ENCODE data around the gene EML6. TPM values are rescaled to one million over a fixed set of nuclear protein-coding genes. Genes with fewer than 3 reads are reported as not detected.

EML6 gene
- 1 to 10 TPM in 1 of 2 donors, under 1 TPM in 1; 0.96 to 2.0 TPM for total RNA-seq

DNA sequence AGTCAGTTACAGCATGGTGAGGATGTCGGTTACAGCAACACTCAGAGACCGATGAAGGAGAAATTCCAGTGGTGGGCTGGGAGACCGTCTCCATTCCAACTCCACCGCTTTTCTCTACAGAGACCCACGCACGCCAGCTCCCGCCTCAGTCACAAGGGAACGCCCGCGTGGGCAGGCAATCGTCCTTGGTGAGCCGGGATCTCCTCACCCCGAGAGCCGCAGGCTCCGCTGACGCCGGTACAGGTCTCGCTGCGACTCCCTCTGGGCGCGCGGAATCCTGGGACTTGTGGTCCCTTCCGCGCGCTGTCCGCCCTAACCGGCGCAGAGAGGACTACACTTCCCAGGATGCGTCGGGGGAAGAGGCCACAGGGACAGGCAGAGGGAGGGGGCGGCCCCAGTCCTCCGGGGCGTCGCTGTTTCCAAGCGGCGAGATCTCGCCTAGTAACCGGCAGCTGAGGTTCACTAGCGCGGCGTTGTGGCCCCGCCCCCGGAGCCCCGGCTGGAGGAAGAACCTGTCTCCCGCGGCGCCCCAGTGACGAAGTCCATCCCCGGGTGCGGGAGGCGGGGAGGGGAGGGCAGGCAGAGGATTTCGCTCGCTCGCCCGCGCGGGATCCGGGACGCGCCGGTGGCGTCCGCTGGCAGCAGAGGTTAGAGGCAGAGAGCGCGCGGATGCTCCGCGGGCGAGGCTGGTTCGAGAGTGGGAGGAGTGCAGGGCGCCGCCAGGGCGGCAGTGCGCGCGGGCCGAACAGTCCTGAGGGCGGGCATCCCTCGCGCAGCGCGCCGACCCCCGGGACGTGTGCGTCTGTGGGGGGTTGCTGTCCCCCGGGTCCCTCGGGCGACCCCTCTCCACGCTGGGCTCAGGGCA, at the start of gene EML6:
TSS of gene EML6 (plus strand) at position 532 of the 865 bp plus-strand sequence. CDS start 1,400 bp downstream, outside the sequence.
- Mint-ChIP-seq H3K36me3 (ENCODE audit: insufficient read depth in 2 of 2) (peaks cover 4 to 5% of the 10 kb centered on the region in 2 donors), H3K27me3 (ENCODE audit: low read depth) (peaks cover 57% of the 10 kb centered on the region), H3K4me3 (peak within 1 kb of the TSS; percentile 91 to 99), H3K4me1 (ENCODE audit: low read depth) (peaks cover 22% of the 10 kb centered on the region), H3K9me3 (no peaks in the 10 kb centered on the region), H3K27ac (peak within 1 kb of the TSS; percentile 62)
- ATAC-seq (replicated peaks in 1 of 2) = peak; percentile 97
- peak; percentile 98 to 99 for DNase-seq

DNA sequence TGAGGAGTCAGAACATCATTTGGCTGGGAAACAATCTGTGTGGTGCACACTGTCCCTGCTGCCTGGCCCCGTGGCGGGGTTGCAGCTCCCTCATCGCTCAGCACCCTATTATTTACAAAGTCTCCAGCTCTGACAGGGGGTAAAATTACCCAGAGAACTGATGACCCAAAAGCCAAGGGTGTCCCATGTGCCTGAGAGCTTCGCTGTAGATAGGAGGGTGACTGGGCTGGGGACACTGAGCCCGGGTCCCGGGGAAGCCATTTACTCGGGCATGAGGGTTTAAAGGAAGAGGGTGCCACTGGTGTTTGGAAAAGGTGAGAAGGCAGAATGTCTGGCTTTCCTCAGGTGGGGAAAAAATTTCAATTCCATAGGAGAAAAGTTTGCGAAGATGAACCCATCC, 48.2 kb upstream of the EML6 start:
- Mint-ChIP-seq H3K36me3 (ENCODE audit: insufficient read depth in 2 of 2) (peaks cover 3 to 4% of the 10 kb centered on the region in 2 donors), H3K9me3 (no peaks in the 10 kb centered on the region), H3K4me3 (no peak overlapping the region), H3K27ac (no peak overlapping the region), H3K27me3 (ENCODE audit: low read depth) (peaks cover 56% of the 10 kb centered on the region), H3K4me1 (ENCODE audit: low read depth) (peaks cover 33% of the 10 kb centered on the region)
- DNase-seq = no peak
- ATAC-seq (replicated peaks in 1 of 2) = no peak

DNA sequence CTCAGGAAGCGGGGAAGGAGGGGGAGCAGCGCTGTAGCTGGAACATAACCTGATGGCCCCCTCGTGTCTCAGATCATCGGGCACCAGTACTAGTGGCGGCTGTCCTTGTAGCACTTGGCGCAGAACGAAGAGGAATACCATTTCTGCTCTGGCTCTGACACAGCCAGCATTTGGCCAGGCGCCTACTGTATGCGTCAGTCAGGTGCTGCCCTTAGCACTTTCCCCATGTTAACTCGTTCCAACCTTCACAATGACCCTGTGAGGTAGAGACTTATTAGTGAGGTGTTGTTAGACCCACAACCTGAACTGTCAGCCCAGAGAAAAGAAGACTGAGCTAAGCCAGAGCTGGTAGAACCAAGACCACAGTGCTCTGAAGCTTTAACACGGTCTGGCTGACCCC, 47.7 kb upstream of the EML6 start:
- H3K36me3 Mint-ChIP-seq (ENCODE audit: insufficient read depth in 2 of 2) = peaks cover 0 to 4% of the 10 kb centered on the region in 2 donors
- ATAC-seq (replicated peaks in 1 of 2) (no peak), DNase-seq (no peak)
- H3K27me3 Mint-ChIP-seq (ENCODE audit: low read depth) = peaks cover 59% of the 10 kb centered on the region
- peaks cover 38% of the 10 kb centered on the region for H3K4me1 Mint-ChIP-seq (ENCODE audit: low read depth)
- H3K9me3 Mint-ChIP-seq = no peaks in the 10 kb centered on the region
- no peak overlapping the region for H3K4me3 Mint-ChIP-seq
- H3K27ac Mint-ChIP-seq = no peak overlapping the region

DNA sequence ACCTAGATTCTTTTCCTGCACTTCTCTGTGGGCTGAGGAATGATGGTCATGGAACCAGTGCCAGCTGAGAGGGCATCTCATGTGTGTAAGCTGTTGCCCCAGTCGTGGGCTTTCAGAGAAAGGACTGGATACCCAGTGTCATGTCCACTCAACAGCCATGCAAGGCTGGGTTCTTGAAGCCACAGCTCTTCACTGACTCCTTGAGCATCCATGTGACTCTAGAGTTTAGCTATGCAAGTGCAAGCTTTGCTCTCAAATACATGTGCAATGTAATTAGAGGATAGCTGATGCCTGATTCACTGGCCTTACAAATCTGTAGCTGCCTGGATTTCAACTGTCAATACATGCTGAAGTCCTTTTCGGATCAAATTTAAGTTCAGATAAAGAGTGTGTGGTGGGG, 46.8 kb upstream of the EML6 start:
- Mint-ChIP-seq H3K9me3 (peaks cover 0 to 2% of the 10 kb centered on the region in 2 donors), H3K4me3 (no peak overlapping the region), H3K4me1 (ENCODE audit: low read depth) (peaks cover 47% of the 10 kb centered on the region), H3K36me3 (ENCODE audit: insufficient read depth in 2 of 2) (peaks cover 0 to 1% of the 10 kb centered on the region in 2 donors), H3K27ac (no peak overlapping the region), H3K27me3 (ENCODE audit: low read depth) (peaks cover 65% of the 10 kb centered on the region)
- no peak for DNase-seq
- no peak for ATAC-seq (replicated peaks in 1 of 2)

DNA sequence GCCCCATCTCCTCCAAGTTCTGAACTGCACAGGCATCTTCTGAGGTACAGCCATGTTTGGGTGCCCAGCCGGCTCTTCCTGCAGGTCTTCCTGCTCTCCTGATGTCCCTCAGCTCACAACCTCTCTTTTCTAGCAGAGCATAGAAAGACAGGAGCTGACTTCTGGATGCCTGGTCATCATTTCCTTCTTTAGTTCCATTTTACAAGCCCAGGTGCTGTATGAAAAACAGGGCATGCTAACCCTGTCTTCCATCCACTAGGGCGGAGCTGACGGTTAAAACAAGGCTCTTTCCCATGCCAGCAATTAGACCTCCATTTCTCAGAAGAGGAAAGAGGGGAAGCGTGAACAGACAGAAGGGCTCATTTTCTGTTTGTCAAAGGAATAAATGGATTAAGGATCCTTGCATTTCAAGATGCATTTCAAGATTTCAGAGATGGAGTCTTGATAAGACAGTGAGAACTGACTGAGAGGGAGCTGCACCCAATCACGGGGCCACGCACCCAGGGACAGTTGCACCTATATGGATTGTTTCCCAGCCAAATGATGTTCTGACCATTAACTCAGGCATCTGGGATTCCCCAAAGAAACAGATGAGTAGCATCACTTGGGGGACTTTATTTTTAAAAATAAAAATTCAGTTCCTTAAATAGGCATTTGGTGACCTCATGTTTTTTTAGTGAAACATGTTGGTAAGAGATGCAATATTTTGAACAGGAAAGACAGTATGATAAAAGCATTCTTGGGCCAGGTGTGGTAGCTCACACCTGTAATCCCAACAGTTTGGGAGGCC, 45.8 kb upstream of the EML6 start:
- ATAC-seq (replicated peaks in 1 of 2) = no peak
- no peak for DNase-seq
- H3K4me3 Mint-ChIP-seq = no peak overlapping the region
- peaks cover 0 to 1% of the 10 kb centered on the region in 2 donors for H3K36me3 Mint-ChIP-seq (ENCODE audit: insufficient read depth in 2 of 2)
- peaks cover 0 to 2% of the 10 kb centered on the region in 2 donors for H3K9me3 Mint-ChIP-seq
- H3K4me1 Mint-ChIP-seq (ENCODE audit: low read depth) = peaks cover 49% of the 10 kb centered on the region
- H3K27ac Mint-ChIP-seq = no peak overlapping the region
- H3K27me3 Mint-ChIP-seq (ENCODE audit: low read depth) = peaks cover 76% of the 10 kb centered on the region

DNA sequence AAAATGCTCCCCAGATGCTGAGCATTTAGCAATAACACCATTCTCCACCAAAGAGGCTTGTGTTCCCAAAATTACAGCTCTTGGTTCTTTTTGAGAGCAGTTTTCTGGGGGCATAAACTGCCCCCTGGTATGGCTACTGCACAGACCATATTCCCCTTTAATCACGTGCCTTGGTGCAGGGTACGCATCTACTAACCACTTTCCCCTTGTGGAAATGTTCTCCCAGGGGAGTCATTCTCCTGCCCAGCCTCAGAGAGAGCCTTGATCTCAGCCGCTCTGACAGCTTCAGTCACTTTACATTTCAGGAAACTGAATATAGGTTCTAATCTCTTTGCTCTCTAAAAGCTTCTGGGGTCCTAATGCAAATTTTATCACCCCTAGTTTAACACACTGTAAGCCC, 44.7 kb upstream of the EML6 start:
- Mint-ChIP-seq H3K9me3 (peaks cover 0 to 2% of the 10 kb centered on the region in 2 donors), H3K4me1 (ENCODE audit: low read depth) (peaks cover 38% of the 10 kb centered on the region), H3K4me3 (no peak overlapping the region), H3K27me3 (ENCODE audit: low read depth) (peaks cover 83% of the 10 kb centered on the region), H3K36me3 (ENCODE audit: insufficient read depth in 2 of 2) (peaks cover 0 to 1% of the 10 kb centered on the region in 2 donors), H3K27ac (no peak overlapping the region)
- DNase-seq (no peak), ATAC-seq (replicated peaks in 1 of 2) (no peak)

DNA sequence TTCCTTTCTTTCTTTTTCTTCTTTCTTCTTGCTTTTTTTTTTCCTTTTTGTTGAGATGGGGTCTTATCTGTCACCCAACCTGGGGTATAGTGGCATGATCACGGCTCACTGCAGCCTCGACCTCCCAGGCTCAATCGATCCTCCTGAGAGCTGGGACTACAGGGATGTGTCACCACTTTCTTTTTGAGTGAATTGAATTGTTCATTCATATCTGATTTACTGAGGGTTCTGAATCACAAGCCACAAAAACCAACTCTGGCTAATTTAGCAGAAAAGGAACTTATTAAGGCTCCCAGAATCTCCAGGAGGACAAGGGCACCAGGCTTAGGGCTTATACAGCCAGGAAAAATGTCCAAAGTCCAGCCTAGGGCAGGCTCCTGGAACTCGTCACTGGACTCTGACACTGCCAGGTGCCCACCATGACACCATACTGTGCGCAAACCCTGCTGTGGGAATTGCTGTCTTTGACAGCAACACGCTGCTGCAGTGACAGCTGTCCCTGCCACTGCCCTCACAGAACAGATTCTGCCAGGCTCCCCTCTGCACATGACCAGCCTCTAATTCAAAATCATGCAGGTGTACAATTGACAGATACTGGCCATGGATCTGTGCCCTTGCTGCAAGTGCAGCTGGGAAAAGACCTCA, 42.9 kb upstream of the EML6 start:
- Mint-ChIP-seq H3K36me3 (ENCODE audit: insufficient read depth in 2 of 2) (peaks cover 0 to 1% of the 10 kb centered on the region in 2 donors), H3K4me1 (ENCODE audit: low read depth) (peaks cover 27% of the 10 kb centered on the region), H3K4me3 (peak overlapping the region; percentile 68 to 88), H3K9me3 (peaks cover 0 to 2% of the 10 kb centered on the region in 2 donors), H3K27me3 (ENCODE audit: low read depth) (peaks cover 85% of the 10 kb centered on the region), H3K27ac (peak overlapping the region; percentile 16)
- DNase-seq (peak; percentile 71 to 72), ATAC-seq (replicated peaks in 1 of 2) (peak; percentile 94 to 95)

DNA sequence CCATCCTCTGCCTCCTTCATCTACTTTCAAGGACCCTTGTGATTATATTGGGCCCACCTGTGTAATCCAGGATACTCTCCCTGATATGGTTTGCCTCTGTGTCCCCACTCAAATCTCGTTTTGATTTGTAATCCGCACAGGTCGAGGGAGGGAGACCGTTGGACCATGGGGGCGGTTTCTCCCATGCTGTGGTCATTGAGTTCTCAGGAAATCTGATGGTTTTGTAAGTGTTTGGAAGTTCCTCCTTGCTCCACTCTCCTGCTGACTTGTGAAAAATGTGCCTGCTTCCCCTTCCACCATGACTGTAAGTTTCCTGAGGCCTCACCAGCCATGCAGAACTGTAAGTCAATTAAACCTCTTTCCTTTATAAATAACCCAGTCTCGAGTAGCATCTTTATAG, 42.0 kb upstream of the EML6 start:
- DNase-seq = no peak
- Mint-ChIP-seq H3K9me3 (peaks cover 0 to 2% of the 10 kb centered on the region in 2 donors), H3K27ac (peak overlapping the region; percentile 54)

DNA sequence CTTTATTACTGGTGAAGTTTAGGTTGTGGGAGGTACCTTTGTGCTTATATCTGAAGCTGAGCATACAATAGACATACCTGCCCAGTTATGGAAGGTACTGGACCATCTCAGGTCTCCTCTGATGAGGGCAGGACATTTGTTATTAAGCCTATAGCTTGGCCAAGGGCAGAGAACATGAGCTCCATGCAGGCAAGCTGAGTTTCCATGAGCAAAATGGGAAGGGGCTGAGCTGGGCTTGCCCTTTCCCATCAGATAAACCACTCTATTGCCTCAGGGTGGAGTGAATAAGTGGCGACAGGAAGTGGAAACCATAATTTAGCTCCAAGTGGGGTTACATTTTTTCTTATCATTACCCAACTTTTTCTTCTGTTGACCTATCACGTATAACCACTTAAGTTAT, 39.9 kb upstream of the EML6 start:
- Mint-ChIP-seq H3K4me3 (no peak overlapping the region), H3K9me3 (peaks cover 0 to 2% of the 10 kb centered on the region in 2 donors), H3K27me3 (ENCODE audit: low read depth) (peaks cover 84% of the 10 kb centered on the region), H3K36me3 (ENCODE audit: insufficient read depth in 2 of 2) (peaks cover 0 to 1% of the 10 kb centered on the region in 2 donors), H3K4me1 (ENCODE audit: low read depth) (peaks cover 38% of the 10 kb centered on the region), H3K27ac (no peak overlapping the region)
- ATAC-seq (replicated peaks in 1 of 2) (no peak), DNase-seq (no peak)

More for the DNA sequence above, 42.0 kb upstream of the EML6 start:
- H3K27me3 Mint-ChIP-seq (ENCODE audit: low read depth) = peaks cover 84% of the 10 kb centered on the region
- H3K4me1 Mint-ChIP-seq (ENCODE audit: low read depth) = peaks cover 27% of the 10 kb centered on the region
- peaks cover 0 to 1% of the 10 kb centered on the region in 2 donors for H3K36me3 Mint-ChIP-seq (ENCODE audit: insufficient read depth in 2 of 2)
- no peak for ATAC-seq (replicated peaks in 1 of 2)
- peak overlapping the region; percentile 68 to 88 for H3K4me3 Mint-ChIP-seq

DNA sequence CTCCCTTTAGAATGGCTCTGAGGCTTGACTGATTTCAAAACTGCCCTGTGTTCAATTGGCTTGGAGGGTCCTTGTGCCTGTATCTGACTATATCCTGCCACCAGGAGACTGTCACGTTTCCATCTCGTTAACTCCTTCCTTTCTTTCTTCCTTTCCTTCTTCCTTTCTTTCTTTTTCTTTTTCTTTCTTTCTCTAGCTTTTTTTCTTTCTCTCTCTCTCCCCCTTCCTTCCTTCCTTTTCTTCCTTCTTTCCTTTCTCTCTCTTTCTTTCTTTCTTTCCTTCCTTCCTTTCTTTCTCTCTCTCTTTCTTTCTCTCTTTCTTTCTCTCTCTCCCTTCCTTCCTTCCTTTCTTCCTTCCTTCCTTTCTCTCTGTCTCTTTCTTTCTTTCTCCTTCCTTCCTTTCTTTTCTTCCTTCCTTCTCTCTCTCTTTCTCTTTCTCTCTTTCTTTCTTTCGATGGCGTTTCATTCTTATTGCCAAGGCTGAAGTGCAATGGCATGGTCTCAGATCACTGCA, 38.1 kb upstream of the EML6 start:
- peaks cover 2 to 3% of the 10 kb centered on the region in 2 donors for H3K9me3 Mint-ChIP-seq
- H3K4me1 Mint-ChIP-seq (ENCODE audit: low read depth) = peaks cover 33% of the 10 kb centered on the region
- H3K27me3 Mint-ChIP-seq (ENCODE audit: low read depth) = peaks cover 91% of the 10 kb centered on the region
- H3K27ac Mint-ChIP-seq = no peak overlapping the region
- DNase-seq = no peak
- no peak overlapping the region for H3K4me3 Mint-ChIP-seq
- peaks cover under 1 to 2% of the 10 kb centered on the region in 2 donors for H3K36me3 Mint-ChIP-seq (ENCODE audit: insufficient read depth in 2 of 2)
- ATAC-seq (replicated peaks in 1 of 2) = no peak

DNA sequence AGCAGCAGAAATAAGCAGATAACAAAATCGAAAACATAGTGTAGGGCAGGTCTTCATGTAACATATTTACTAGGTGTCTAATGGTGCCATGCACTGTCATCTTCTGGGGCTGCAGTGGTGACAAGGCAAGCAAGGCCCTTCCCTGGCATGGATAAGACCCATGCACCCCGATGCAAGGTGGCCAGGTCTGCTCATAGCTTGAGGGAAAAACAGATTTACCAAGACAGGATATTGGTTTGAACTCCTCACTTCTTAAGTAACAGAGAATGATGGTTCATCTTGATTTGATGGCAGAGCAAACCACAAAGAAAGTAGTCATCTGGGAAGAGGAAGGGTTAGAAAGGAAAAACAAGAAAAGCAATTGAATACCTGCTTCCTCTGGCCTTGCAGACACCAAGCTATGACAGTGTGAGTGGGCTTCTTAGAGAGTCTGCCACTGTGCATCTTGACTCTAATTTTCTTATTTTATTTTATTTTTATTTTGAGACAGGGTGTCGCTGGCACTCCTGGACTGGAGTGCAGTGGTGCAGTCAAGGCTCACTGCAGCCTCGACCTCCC, 35.8 kb upstream of the EML6 start:
- ATAC-seq (replicated peaks in 1 of 2) (peak; percentile 53 to 80), DNase-seq (no peak)
- H3K4me3 Mint-ChIP-seq = no peak overlapping the region
- H3K4me1 Mint-ChIP-seq (ENCODE audit: low read depth) = peaks cover 18% of the 10 kb centered on the region
- H3K36me3 Mint-ChIP-seq (ENCODE audit: insufficient read depth in 2 of 2) = peaks cover 0 to 2% of the 10 kb centered on the region in 2 donors
- no peak overlapping the region for H3K27ac Mint-ChIP-seq
- H3K9me3 Mint-ChIP-seq = peaks cover 0 to 3% of the 10 kb centered on the region in 2 donors
- H3K27me3 Mint-ChIP-seq (ENCODE audit: low read depth) = peaks cover 81% of the 10 kb centered on the region

DNA sequence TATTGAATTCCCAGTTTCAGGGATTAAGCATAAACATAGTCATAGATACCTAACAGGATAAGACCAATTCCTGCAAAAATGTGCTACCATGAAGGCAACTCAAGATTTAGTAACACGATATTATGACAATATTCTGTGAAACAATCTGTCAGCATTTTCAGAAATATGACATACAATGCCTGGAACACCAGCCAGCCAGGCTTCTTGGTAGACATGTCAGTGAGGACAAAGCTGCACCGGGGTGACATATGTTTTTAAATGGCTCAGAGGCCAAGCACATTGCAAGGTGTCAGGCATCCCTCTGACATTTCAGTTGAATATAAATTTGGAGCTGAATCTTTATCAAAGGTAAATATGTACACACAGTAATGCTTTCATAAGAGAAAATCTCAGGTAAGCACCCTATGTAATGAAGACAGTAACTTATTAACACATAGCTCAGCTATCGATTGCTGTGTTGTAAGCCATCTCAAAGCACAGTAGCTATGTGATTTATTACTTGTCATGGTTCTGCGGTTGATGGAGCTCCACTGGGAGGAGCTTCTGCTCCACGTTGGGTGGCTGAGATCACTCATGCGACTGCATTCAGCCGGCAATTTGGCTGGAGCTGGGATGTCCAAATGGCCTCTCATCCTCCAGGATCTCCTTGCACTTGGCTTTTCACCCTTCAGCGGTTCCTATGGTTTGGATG, 31.9 kb upstream of the EML6 start:
- H3K4me3 Mint-ChIP-seq = no peak overlapping the region
- peaks cover 0 to 2% of the 10 kb centered on the region in 2 donors for H3K36me3 Mint-ChIP-seq (ENCODE audit: insufficient read depth in 2 of 2)
- H3K4me1 Mint-ChIP-seq (ENCODE audit: low read depth) = peaks cover 18% of the 10 kb centered on the region
- no peak for DNase-seq
- H3K27ac Mint-ChIP-seq = no peak overlapping the region
- ATAC-seq (replicated peaks in 1 of 2) = no peak
- peaks cover 51% of the 10 kb centered on the region for H3K27me3 Mint-ChIP-seq (ENCODE audit: low read depth)
- H3K9me3 Mint-ChIP-seq = peaks cover 0 to 3% of the 10 kb centered on the region in 2 donors
